NCI-H345 treated with DMSO at 0.1 percent for 48 hours (cell line): ENCODE results near the gene GNAZ.
"Not testable (repeated sequence)": the region's sequence is repeated elsewhere in the genome, so short reads cannot be mapped to it uniquely, and the experiment has no call there.

Experiments
- DNase-seq: peaks from one replicate; lab custom pipeline; 2025; ENCODE audit not compliant: unreplicated experiment; lab: John Stamatoyannopoulos, UW

GNAZ gene

GRCh38 chr22:23042179-23042578 lies 28.1 kb upstream of the GNAZ start:
- no peak for DNase-seq

GRCh38 chr22:23044570-23044969 lies 25.7 kb upstream of the GNAZ start:
- no peak for DNase-seq

DNA sequence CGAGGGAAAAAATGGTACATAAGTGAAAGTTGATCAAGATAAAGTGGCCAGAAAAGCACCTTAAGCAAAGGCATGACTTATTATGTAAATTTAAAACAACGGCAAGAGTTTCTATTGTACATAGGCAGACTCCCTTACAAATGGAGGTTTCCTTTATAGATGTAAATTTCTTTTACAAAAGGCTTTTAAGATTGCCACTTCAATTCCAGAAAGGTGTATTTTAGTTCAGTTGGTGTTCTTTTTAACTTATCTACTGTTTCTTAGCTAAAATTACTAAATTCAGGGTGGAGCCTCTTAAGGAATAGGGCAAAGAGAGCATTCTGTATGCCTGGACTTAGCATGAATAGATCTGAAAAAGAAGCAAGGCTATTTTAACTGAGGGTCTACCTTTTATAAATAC lies 24.9 kb upstream of the GNAZ start:
- no peak for DNase-seq

GRCh38 chr22:23047265-23047664 lies 23.1 kb upstream of the GNAZ start:
- DNase-seq = no peak

DNA sequence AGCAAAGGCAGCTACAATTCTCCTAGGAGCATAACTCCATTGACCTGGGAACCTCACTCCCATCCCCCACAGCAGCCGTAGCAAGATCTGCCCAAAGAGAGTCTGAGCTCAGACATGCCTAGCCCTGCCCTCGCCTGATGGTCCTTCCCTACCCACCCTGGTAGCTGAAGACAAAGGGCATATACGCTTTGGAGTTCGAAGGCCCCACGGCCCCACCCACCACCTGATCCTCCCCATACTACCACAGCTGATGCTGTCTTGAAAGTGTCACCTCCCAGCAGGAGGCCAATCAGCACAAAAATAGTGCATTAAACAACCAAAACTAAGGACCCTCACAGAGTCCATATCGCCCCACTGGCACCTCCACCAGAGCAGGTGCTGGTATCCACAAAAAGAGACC lies 22.6 kb upstream of the GNAZ start:
- no peak for DNase-seq

- not testable (repeated sequence) for DNase-seq
Observed at GRCh38 chr22:23050546-23050945, 19.8 kb upstream of the GNAZ start.

DNA sequence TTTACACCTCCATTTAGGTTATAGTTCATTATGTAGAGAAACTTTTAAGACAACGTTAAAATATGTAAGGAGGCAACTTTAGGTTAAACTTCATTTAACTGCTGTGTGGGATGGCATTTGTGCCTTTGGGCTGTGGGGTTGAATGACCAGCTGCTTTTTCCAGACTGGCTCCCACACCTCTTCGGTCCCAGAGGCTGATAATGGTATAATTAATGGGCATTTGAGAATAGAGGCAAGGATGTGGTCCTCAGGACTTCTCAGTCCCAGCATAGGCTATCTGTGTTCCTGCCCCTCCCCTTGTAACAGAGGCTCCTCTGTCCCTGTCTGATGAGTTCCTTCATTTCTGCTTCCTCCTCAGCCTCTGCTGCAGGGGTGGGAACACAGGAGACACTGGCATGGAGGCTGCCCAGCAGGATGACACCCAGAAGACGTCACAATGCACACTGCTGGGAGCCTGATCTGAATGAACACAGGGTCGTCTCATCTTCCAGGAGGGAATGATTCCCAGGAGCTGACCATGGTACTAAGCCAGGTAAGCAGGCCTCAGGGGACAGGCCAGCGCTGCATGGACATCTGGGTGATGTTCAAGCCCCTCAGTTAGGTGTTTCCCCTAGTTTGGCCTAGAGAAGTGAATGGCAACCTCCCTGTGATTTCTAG lies 17.1 kb upstream of the GNAZ start:
- no peak for DNase-seq

DNA sequence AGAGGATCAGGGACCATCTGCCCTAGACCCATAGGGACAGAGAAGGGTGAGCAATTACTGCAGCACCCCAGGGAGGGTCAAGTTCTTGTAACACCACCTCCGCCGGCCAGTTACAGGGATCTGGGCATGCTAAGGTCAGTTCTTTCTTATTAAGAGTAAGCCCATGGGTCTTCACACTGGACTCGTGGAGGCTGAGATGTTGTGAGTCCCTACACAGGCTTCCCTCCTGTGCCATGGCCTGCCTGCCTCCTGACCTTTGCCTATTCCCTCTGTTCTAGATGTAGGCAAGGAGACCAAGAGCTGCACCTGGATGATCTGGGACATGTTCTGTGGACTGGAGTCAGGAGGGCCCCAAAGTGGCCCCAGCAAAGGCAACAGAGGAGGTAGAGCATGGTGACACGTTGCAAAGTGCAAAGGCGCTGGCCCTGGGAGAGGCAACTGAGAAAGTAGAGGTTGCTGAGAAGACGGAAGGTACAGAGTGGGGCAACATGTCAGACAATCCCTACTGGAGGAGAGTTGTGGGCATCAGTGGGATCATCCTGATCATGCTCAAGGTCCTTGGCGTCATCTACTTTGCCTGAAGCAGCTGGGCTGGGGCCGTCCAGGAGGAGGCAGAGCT lies 16.3 kb upstream of the GNAZ start:
- DNase-seq = no peak

GRCh38 chr22:23054531-23055257 lies 15.6 kb upstream of the GNAZ start:
- DNase-seq = no peak

DNA sequence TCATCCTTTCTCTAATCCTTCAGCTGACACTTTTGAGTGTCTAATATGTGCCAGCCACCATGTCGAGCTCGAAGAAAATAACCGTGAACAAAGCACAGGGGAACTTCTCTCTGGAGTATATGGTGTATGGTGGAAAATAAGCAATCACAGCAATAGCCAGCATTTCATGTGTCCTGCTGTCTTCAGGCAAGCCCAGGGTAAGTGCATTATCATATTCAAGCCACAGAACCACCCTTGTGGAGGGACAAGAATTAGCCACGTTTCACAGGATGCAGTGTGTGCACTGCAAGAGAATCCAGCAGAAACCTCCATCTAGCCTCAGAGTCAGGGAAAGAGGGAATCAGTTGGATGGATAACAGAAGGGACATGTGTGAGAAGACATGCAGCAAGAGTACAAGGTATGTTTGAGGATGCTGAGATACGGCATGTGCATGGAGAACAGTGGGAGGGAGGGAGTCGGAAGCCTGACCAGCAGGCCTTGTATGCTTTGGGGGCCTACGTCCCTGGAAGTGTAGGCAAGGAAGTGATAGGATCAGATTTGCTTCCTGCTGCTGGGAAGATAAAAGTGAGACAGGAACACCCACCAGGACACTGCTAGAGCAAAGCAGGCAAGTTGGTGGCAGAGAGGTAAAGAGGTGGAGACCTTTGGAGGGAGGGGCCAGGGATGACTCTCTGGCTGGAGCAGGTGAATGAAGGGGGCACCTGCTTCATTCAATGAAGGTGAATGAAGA lies 14.7 kb upstream of the GNAZ start:
- no peak for DNase-seq

DNA sequence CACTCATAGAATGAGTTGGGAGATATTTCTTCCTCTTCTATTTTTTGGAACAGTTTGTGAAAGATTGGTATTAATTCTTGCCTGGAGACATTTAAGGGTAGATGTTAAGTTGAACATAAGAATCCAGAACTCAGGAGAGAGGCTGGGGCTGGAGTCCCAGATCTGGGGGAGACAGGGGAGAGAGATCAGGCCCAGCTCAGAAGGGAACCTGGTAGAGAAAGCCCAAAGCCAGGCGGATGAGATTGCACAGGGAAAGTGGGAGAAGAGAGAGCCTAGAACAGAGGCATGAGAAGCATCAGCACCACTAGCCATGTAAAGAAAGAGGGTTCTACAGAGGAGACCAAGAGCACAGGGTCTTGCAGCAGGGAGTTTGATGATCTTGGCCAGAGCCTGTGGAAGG lies 13.0 kb upstream of the GNAZ start:
- DNase-seq = no peak

GRCh38 chr22:23058063-23058462 lies 12.3 kb upstream of the GNAZ start:
- DNase-seq = no peak

DNA sequence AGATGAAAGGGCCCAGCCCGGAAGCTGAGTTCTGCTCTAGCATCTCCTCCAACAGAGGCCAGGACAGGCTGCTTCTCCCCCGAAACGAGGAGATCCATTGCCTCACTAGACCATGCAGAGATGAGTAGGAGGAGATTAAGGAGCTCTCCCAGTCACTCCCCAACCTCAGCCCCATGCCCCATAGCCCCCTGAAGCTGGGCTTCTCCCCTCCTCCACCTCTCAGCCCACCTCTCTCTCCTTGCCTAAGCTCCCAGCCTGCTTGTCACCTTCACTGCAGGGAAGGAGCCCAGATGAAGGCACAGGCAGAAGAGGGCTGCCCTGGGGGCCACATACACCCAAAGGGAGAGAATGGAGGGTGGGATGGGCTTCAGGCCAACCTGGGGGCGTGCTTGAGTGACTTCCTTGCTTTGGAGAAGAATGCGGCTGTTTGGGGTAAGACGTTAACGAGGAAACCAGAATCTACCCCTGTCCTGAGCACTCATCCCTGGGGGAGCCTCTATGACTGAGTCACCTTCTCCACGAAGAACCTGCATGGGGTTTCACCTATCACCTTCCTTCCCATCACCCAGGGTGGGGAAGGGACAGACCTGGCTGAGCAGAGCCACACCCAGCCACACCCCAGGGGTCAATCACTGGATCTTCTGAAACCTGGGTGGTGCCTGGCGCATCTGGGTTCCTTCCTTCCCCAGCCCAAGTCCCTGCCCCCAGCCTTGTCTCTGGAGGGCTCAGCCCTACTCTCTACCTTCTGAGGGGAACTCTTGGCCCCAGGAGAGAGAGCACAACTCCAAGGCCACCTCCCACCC lies 11.6 kb upstream of the GNAZ start:
- no peak for DNase-seq

DNA sequence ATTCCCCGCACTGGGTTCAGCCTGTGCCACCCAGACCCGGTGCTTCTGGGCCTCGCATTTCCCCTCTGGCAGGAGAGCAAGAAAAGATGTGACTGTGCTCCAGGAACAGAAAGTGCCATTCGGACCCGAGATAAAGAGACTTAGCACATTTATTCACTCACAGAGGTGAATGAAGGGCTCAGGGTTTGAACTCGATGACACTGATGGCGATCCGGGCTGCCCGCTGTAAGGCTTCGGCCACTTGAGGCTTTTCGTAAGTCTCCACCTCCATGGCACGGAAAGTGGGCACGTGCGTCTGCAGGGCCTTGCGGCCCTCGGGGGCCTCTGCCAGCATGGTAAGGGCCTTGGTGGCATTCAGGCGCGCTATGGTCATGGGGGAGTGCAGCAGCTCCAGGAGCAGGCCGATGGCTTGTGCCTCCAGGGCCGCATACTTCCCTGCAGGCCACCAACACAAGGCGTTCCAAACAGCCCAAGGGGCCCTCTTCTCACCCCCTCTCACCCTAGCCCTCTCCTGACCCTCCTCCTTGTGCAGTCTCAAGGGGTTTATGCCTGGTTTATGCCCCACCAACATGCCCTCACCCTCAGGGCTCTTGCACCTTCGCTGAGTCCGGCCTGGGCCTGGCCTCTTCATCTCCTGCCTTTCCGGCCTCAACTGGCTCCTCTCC lies 10.9 kb upstream of the GNAZ start:
- DNase-seq = no peak

DNA sequence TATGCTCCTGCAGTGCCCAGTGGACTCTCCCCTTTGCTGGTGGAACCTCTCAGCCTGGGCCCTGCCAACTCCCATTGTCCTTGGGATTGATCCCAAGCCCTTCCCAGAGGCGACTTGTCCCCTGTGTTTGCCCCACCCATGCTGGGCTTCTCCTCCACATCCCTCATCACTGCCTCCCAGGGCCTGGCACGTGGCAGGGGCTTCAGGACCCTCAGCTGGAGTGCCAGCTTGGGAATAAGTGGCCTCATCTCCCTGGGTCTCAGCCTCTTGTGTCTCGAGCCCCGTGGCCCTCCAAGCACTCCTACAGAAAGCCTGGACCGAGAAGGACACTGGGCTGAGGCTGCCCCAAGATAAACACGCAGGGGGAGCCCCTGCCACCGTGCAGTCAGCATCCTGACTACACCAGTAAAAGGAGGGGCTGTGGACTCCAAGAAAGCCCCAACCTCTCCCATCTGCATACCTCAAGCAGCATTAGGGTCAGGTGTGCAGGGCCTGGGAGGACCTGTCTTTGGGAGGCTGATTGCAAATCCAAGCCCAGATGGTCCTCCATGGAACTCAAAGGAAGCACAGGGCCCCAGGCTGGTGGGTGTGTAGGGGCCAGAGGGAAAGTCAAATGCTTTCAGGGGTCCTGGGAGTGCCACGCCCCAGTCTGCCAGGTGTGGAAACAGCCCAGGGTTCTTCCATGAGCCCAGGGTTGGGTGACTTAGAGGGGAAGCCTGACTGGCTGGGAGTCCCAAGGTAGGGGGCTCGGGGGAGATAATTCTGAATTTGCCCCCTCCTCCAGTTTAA lies 9.5 kb upstream of the GNAZ start:
- DNase-seq = no peak

- DNase-seq = no peak
Observed at GRCh38 chr22:23061471-23062280, 8.6 kb upstream of the GNAZ start.

DNA sequence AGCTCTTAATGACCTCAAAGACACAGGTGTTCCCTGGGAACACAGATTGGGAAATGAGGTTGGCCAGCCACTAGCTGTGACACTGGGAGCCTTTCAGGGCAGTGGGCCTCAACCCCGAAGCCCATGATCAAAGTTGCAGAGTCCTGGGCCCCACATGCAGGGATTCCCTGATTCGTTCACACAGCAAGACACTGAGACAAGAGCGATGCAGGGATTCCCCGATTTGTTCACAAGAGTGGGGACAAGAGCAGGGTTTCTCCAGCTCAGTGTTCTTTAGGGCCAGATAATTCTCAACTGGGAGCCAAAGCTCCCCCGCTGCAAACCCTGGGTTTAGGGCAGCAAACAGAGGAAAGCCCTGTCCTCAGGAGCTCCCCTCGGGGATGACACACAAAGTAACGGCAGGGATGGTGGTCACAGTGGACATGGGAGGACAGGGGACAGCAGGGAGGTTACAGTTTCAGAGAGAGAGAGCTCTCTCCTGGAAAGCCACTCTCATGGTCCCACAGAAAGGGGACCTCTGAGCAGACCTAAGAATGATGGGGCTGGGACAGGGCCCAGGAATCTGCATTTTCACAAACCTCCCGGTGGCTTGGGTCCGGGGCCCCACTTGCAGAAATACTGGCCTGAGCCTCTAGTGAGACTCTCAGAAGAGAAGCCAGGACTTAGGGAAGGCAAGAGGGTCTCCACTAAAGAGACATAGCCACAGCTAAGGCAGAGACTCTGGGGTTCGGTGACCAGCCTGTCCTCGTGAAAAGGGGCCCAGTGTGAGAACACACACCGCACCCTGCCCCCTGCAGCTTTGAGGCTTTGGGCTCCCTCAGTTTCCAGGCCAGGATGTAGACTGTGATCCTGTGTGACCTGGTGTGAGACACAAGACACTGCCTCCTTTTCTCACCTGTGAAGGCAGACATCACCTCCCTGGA lies 7.4 kb upstream of the GNAZ start:
- DNase-seq = no peak
